ENCODE results near the gene TSPAN32. TPM values are rescaled to one million over a fixed set of nuclear protein-coding genes. Genes with fewer than 3 reads are reported as not detected.

TSPAN32 gene
- total and polyA plus RNA-seq, 2 donors (not counting 1 experiment from before 2014, with no cell fraction given): 0.17 TPM; not detected in 1

DNA sequence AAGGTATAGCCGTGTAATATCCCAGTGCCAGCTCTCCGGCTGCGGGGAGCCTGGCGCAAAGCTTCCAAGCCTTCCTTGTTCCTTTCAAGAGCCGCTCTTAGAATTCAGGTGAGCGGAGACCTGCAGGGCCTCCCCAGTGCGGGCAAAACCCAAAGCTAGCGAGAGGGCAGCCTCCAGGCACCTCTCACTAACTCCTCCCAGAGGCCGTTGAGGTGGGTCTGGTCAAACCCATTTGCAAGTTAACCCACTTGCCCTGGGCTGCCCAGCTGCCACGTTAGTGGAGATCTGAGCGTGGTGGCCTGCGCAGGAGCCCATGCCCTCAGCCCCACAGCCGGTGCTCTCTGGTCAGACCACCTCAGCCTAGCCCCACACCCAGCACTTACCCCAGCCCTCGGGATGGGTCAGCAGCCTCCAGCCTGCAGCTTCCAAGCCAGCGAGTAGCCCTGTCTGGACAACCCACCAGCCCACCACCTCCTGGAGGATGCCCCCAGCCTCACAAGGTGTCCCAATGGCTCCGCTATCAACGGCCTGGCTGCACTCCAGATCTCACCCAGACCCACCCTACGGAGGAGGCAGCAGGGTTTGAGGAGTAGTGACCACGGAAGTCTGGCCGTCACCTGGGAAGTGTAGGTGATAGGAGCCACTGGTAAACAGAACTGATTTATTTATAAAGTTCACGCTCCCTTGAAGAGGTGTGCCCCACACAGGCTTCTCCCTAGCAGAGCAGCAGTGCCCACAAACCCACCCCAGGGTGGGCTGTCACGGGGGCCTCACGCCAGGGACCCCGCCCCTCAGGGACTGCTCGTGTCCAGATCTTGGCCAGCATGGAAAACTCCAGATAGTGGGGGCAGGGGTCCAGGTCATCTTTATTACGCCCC is 33.7 kb upstream of the TSPAN32 start:
- H3K27me3 ChIP-seq (ENCODE audit: control insufficient read depth, insufficient read depth, low read length): peaks cover 8% of the 10 kb centered on the region
- H2AFZ ChIP-seq (ENCODE audit: low read length): no peak overlapping the region
- H3K4me2 ChIP-seq (ENCODE audit: extremely low read depth, insufficient read depth, low read length): no peak overlapping the region
- H3K9ac ChIP-seq (ENCODE audit: insufficient read depth, low read length): no peak overlapping the region
- DNase-seq (ENCODE audit: low read depth in 2 of 2): no peak
- no peak for TF ChIP-seq EZH2 (IDR thresholded peaks at IDR 0.05; ENCODE audit: low read length, missing control alignments)
- TF ChIP-seq, protein P1, sequence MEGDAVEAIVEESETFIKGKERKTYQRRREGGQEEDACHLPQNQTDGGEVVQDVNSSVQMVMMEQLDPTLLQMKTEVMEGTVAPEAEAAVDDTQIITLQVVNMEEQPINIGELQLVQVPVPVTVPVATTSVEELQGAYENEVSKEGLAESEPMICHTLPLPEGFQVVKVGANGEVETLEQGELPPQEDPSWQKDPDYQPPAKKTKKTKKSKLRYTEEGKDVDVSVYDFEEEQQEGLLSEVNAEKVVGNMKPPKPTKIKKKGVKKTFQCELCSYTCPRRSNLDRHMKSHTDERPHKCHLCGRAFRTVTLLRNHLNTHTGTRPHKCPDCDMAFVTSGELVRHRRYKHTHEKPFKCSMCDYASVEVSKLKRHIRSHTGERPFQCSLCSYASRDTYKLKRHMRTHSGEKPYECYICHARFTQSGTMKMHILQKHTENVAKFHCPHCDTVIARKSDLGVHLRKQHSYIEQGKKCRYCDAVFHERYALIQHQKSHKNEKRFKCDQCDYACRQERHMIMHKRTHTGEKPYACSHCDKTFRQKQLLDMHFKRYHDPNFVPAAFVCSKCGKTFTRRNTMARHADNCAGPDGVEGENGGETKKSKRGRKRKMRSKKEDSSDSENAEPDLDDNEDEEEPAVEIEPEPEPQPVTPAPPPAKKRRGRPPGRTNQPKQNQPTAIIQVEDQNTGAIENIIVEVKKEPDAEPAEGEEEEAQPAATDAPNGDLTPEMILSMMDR (conservative IDR thresholded peaks at IDR 0.05 in 1 of 2, IDR thresholded peaks at IDR 0.05 in 1 of 2; ENCODE audit: low read depth in 1 of 2, low read length in 2 of 2): no peak
- H3K27ac ChIP-seq (ENCODE audit: insufficient read depth, low read length): no peak overlapping the region
- no peaks in the 10 kb centered on the region for H4K20me1 ChIP-seq (ENCODE audit: control insufficient read depth, extremely low read depth, insufficient read depth, low read length)
- no peaks in the 10 kb centered on the region for H3K4me1 ChIP-seq (ENCODE audit: control insufficient read depth, extremely low read depth, insufficient read depth, low read length)
- H3K36me3 ChIP-seq (ENCODE audit: control insufficient read depth, insufficient read depth, low read length): no peaks in the 10 kb centered on the region
- H3K4me3 ChIP-seq (replicated peaks in 1 of 4; ENCODE audit: control extremely low read depth in 1 of 4, insufficient read depth in 1 of 4, low read depth in 3 of 4, low read length in 4 of 4): no peak overlapping the region
- H3K9me3 ChIP-seq (ENCODE audit: control insufficient read depth, insufficient read depth, low read depth, low read length): no peaks in the 10 kb centered on the region
- no peaks in the 10 kb centered on the region for H3K79me2 ChIP-seq (ENCODE audit: control insufficient read depth, insufficient read depth, low read length)

GRCh38 chr11:2268729-2269600 is 32.8 kb upstream of the TSPAN32 start:
- DNase-seq (ENCODE audit: low read depth in 2 of 2): peak; percentile 16 to 20

More at GRCh38 chr11:2268729-2269600, 32.8 kb upstream of the TSPAN32 start:
- Histone ChIP-seq H3K36me3 (ENCODE audit: control insufficient read depth, insufficient read depth, low read length) (no peaks in the 10 kb centered on the region), H3K4me1 (ENCODE audit: control insufficient read depth, extremely low read depth, insufficient read depth, low read length) (no peaks in the 10 kb centered on the region), H3K79me2 (ENCODE audit: control insufficient read depth, insufficient read depth, low read length) (no peaks in the 10 kb centered on the region), H3K9ac (ENCODE audit: insufficient read depth, low read length) (no peak overlapping the region), H3K9me3 (ENCODE audit: control insufficient read depth, insufficient read depth, low read depth, low read length) (no peaks in the 10 kb centered on the region), H3K4me2 (ENCODE audit: extremely low read depth, insufficient read depth, low read length) (peak overlapping the region; percentile 13), H3K27ac (ENCODE audit: insufficient read depth, low read length) (no peak overlapping the region), H3K27me3 (ENCODE audit: control insufficient read depth, insufficient read depth, low read length) (peaks cover 8% of the 10 kb centered on the region), H3K4me3 (replicated peaks in 1 of 4; ENCODE audit: control extremely low read depth in 1 of 4, insufficient read depth in 1 of 4, low read depth in 3 of 4, low read length in 4 of 4) (peak overlapping the region in 1 of 4 experiments; percentile 34), H2AFZ (ENCODE audit: low read length) (no peak overlapping the region), H4K20me1 (ENCODE audit: control insufficient read depth, extremely low read depth, insufficient read depth, low read length) (no peaks in the 10 kb centered on the region)
- TF ChIP-seq EZH2 (IDR thresholded peaks at IDR 0.05; ENCODE audit: low read length, missing control alignments): peak; percentile 16
- TF ChIP-seq, protein P1 (conservative IDR thresholded peaks at IDR 0.05 in 1 of 2, IDR thresholded peaks at IDR 0.05 in 1 of 2; ENCODE audit: low read depth in 1 of 2, low read length in 2 of 2): no peak

All from fibroblast of lung (primary cell).